ACC112 (cell line): ENCODE results near the gene NUDT1.

Source experiments
- H2AFZ ChIP-seq: fragments of 200-600 bp; sonication (generic); one replicate; pipeline ENCODE4 v1.6.0; 2017; ENCODE audit warnings: antibody characterized with exemption, low read length; ENCODE audit not compliant: unreplicated experiment
- H3K27ac ChIP-seq: fragments of 200-600 bp; sonication (generic); 2 replicates; pipeline ENCODE4 v1.5.1; 2014; ENCODE audit warnings: low read depth, mild to moderate bottlenecking, antibody characterized with exemption, low read length, moderate library complexity
- H3K27me3 ChIP-seq: fragments of 200-600 bp; sonication (generic); 2 replicates; pipeline ENCODE4 v1.6.1; 2014; ENCODE audit warnings: mild to moderate bottlenecking, antibody characterized with exemption, low read length, moderate library complexity, mixed read lengths; ENCODE audit not compliant: insufficient read depth
- H3K36me3 ChIP-seq: fragments of 200-600 bp; sonication (generic); 2 replicates; pipeline ENCODE4 v1.6.1; 2016; ENCODE audit warnings: mild to moderate bottlenecking, antibody characterized with exemption, low read length, moderate library complexity, mixed read lengths; ENCODE audit not compliant: insufficient read depth
- H3K4me1 ChIP-seq: fragments of 200-600 bp; sonication (generic); one replicate; pipeline ENCODE4 v1.6.1; 2016; ENCODE audit warnings: low read length, mixed read lengths; ENCODE audit not compliant: insufficient read depth, unreplicated experiment, control insufficient read depth
- H3K4me3 ChIP-seq: fragments of 200-600 bp; sonication (generic); 2 replicates; pipeline ENCODE4 v1.5.1; 2014; ENCODE audit warnings: mild to moderate bottlenecking, low read depth, low read length
- H3K79me2 ChIP-seq: fragments of 200-600 bp; sonication (generic); one replicate; pipeline ENCODE4 v1.6.0; 2016; ENCODE audit warnings: low read length; ENCODE audit not compliant: control insufficient read depth, unreplicated experiment, insufficient read depth

The NUDT1 gene

GRCh38 chr7:2225336-2225735 is 16.7 kb upstream of the NUDT1 start:
- Histone ChIP-seq H3K27ac (no peak overlapping the region), H3K4me3 (no peak overlapping the region), H3K4me1 (no peaks in the 10 kb centered on the region), H3K27me3 (no peaks in the 10 kb centered on the region), H3K79me2 (peaks cover 21% of the 10 kb centered on the region), H2AFZ (no peak overlapping the region), H3K36me3 (peaks cover 4% of the 10 kb centered on the region; the same call in 1 of the 2 replicates)

GRCh38 chr7:2225830-2226229 is 16.2 kb upstream of the NUDT1 start:
- no peaks in the 10 kb centered on the region for H3K4me1 ChIP-seq
- H3K36me3 ChIP-seq = peaks cover 4% of the 10 kb centered on the region; the same call in 1 of the 2 replicates
- H3K79me2 ChIP-seq = peaks cover 26% of the 10 kb centered on the region
- H3K4me3 ChIP-seq = no peak overlapping the region
- H3K27me3 ChIP-seq = no peaks in the 10 kb centered on the region
- H2AFZ ChIP-seq = no peak overlapping the region
- H3K27ac ChIP-seq = no peak overlapping the region

- H2AFZ ChIP-seq = no peak overlapping the region
- no peak overlapping the region for H3K27ac ChIP-seq
- peaks cover 4% of the 10 kb centered on the region for H3K4me1 ChIP-seq
- no peak overlapping the region for H3K4me3 ChIP-seq
- H3K27me3 ChIP-seq = no peaks in the 10 kb centered on the region
- H3K36me3 ChIP-seq = peaks cover 4% of the 10 kb centered on the region; the same call in 1 of the 2 replicates
- peaks cover 42% of the 10 kb centered on the region for H3K79me2 ChIP-seq
These were observed 14.3 kb upstream of the NUDT1 start for GRCh38 chr7:2227699-2228098.

DNA sequence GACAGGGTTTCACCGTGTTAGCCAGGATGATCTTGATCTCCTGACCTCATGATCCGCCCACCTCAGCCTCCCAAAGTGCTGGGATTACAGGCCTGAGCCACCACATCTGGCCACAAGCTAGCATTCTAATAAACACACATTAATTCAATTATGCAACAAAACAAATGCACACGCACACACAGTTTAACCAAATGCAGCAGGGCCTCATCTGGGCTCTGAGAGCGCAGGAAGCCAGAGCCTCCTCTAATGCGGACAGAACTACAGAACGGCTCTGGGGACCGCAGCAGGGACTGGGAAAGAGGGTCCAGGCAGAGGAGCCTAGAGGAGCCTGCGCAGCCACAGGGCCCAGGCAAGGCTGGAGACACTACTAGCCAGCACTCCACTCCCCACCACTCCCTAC is 13.1 kb upstream of the NUDT1 start:
- peaks cover 12% of the 10 kb centered on the region for H3K4me1 ChIP-seq
- H3K79me2 ChIP-seq = peaks cover 43% of the 10 kb centered on the region
- H2AFZ ChIP-seq = no peak overlapping the region
- H3K27me3 ChIP-seq = no peaks in the 10 kb centered on the region
- no peak overlapping the region for H3K27ac ChIP-seq
- H3K36me3 ChIP-seq = peaks cover 4% of the 10 kb centered on the region; the same call in 1 of the 2 replicates
- H3K4me3 ChIP-seq = no peak overlapping the region

- Histone ChIP-seq H2AFZ (no peak overlapping the region), H3K79me2 (peaks cover 42% of the 10 kb centered on the region), H3K4me3 (no peak overlapping the region), H3K27me3 (no peaks in the 10 kb centered on the region), H3K27ac (no peak overlapping the region), H3K36me3 (peaks cover 4% of the 10 kb centered on the region; the same call in 1 of the 2 replicates), H3K4me1 (peaks cover 16% of the 10 kb centered on the region)
These were observed 12.6 kb upstream of the NUDT1 start for GRCh38 chr7:2229467-2229866.

- H3K27me3 ChIP-seq = no peaks in the 10 kb centered on the region
- peaks cover 24% of the 10 kb centered on the region for H3K4me1 ChIP-seq
- H2AFZ ChIP-seq = no peak overlapping the region
- H3K27ac ChIP-seq = no peak overlapping the region
- H3K79me2 ChIP-seq = peaks cover 38% of the 10 kb centered on the region
- peaks cover 4% of the 10 kb centered on the region; the same call in 1 of the 2 replicates for H3K36me3 ChIP-seq
- no peak overlapping the region for H3K4me3 ChIP-seq
These were observed 11.8 kb upstream of the NUDT1 start for GRCh38 chr7:2230226-2230625.

- H3K27ac ChIP-seq = no peak overlapping the region
- H3K4me1 ChIP-seq = peaks cover 26% of the 10 kb centered on the region
- H3K36me3 ChIP-seq = no peaks in the 10 kb centered on the region; the same call in 1 of the 2 replicates
- no peak overlapping the region for H3K4me3 ChIP-seq
- no peak overlapping the region for H2AFZ ChIP-seq
- H3K79me2 ChIP-seq = peaks cover 38% of the 10 kb centered on the region
- H3K27me3 ChIP-seq = no peaks in the 10 kb centered on the region
These were observed 11.1 kb upstream of the NUDT1 start for GRCh38 chr7:2230882-2231281.

- Histone ChIP-seq H3K27ac (peak overlapping the region; percentile 26; the same call in 1 of the 2 replicates), H3K4me3 (peak overlapping the region; percentile 100), H3K36me3 (no peaks in the 10 kb centered on the region; the same call in 1 of the 2 replicates), H3K4me1 (peaks cover 26% of the 10 kb centered on the region), H2AFZ (peak overlapping the region; percentile 76), H3K27me3 (no peaks in the 10 kb centered on the region), H3K79me2 (peaks cover 38% of the 10 kb centered on the region)
These were observed 9.8 kb upstream of the NUDT1 start for GRCh38 chr7:2231992-2232765.

GRCh38 chr7:2232766-2233520 is 9.1 kb upstream of the NUDT1 start, which contains the start of gene MAD1L1:
Gene MAD1L1 (minus strand): TSS chr7:2232945. CDS start chr7:2230133, 2,812 bp downstream.
- Histone ChIP-seq H3K27me3 (no peaks in the 10 kb centered on the region), H3K27ac (peak within 1 kb of the TSS; percentile 53; the same call in 1 of the 2 replicates), H3K4me1 (peaks cover 26% of the 10 kb centered on the region), H3K36me3 (peaks cover 2% of the 10 kb centered on the region; the same call in 1 of the 2 replicates), H3K79me2 (peaks cover 33% of the 10 kb centered on the region), H3K4me3 (peak within 1 kb of the TSS; percentile 100), H2AFZ (peak within 1 kb of the TSS; percentile 76)

DNA sequence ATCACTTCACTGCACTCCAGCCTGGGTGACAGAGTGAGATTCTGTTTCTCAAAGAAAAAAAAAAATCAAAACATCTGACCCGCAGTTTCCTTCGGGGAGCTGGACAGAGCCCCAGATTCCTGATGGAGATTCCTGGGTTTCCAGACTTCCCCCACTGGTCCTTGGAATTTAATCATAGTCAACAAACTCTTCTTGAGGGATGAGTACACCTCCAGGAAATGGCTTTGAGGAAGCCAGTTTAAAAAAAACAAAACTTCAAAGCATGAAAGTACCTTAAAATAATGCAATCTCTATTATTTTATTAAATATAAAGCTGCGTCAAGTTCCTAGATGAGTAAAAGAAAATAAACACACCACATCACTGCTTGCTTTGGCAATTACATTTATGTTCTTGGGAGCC is 8.1 kb upstream of the NUDT1 start:
- H3K27me3 ChIP-seq = no peaks in the 10 kb centered on the region
- H3K36me3 ChIP-seq = peaks cover 6% of the 10 kb centered on the region; the same call in 1 of the 2 replicates
- peaks cover 26% of the 10 kb centered on the region for H3K4me1 ChIP-seq
- H3K4me3 ChIP-seq = no peak overlapping the region
- no peak overlapping the region for H2AFZ ChIP-seq
- peak overlapping the region; percentile 53 for H3K27ac ChIP-seq
- peaks cover 29% of the 10 kb centered on the region for H3K79me2 ChIP-seq
